Pancreas (tissue), 10 donors: Measurements from ENCODE around the gene SHC4. TPM values are rescaled to one million over a fixed set of nuclear protein-coding genes. Genes with fewer than 3 reads are reported as not detected.
A peak's percentile ranks its signal among the peaks of the same experiment; 100 is the strongest.
"Not testable (repeated sequence)": the region's sequence is repeated elsewhere in the genome, so short reads cannot be mapped to it uniquely, and the experiment has no call there.

Source experiments
- ATAC-seq, 4 donors: fragments of 200-7000 bp; cut with Tn5 transposase; one replicate each; pipeline versions ENCODE4 v1.8.0 to v1.9.1; 2020; ENCODE audit warnings: mild to moderate bottlenecking in 4 of 4, moderate library complexity in 4 of 4
- DNase-seq, 6 donors: peaks; one replicate each; pipeline ENCODE4 v3.0.0-alpha.2; 2020
- FAIRE-seq: peaks from 2 replicates; lab custom pipeline; 2012; peaks lifted over from hg19 to GRCh38; lab: Jason Lieb, UNC
- H3K27ac ChIP-seq, 4 donors: fragments of 200-600 bp; sonication (generic); 1 replicate in 3 of 4; 2 replicates in 1 of 4; pipeline versions ENCODE4 v1.5.0 to v1.8.0; 2020
- H3K27me3 ChIP-seq, 4 donors: fragments of 200-600 bp; one replicate each; pipeline ENCODE4 v1.8.0; 2021
- H3K36me3 ChIP-seq, 3 donors: fragments of 200-600 bp; sonication (generic) in 1 of 3; one replicate each; pipeline versions ENCODE4 v1.5.0 to v1.8.0; 2020 to 2021
- H3K4me1 ChIP-seq, 3 donors: fragments of 200-600 bp; one replicate each; pipeline ENCODE4 v1.8.0; 2021
- H3K4me3 ChIP-seq, 4 donors: fragments of 200-600 bp; sonication (generic) in 2 of 4; one replicate each; pipeline versions ENCODE4 v1.5.0 to v1.8.0; 2020 to 2021
- H3K9me3 ChIP-seq, 4 donors: fragments of 200-600 bp; one replicate each; pipeline ENCODE4 v1.8.0; 2021
- CTCF ChIP-seq, 4 donors: fragments of 200-600 bp; sonication (generic) in 3 of 4; IDR thresholded peaks; one replicate each; pipeline versions ENCODE4 v1.5.0 to v1.8.0; 2021; ENCODE audit warnings: antibody characterized with exemption in 4 of 4
- WGBS, 2 donors: extraction: QIAGEN DNeasy Blood & Tissue Kit; methylation state at CpG; one replicate each; pipeline ENCODE4 v1.1.7; 2013; 5-methylcytosine and 5-hydroxymethylcytosine counted together
- intact Hi-C, 3 donors: fragments of 100-400 bp; cut with DNase I; formaldehyde crosslinking; loops; one replicate each; pipeline versions ENCODE4 v1.11.1 to v1.14.2; 2022
- polyA plus RNA-seq, 2 donors: library from polyadenylated mRNA; stranded (reverse); fragments of 200-250 nt; gene quantifications; one replicate each; pipeline ENCODE4 v1.2.3, GENCODE V29; 2013
- total RNA-seq, 6 donors: library from RNA; stranded (reverse); fragmentation: NEBNext Ultra II Directional in 4 of 6; extraction: Animal tissue kit (Norgen Biotek cat#: 25700) in 4 of 6; gene quantifications; one replicate each; pipeline versions ENCODE4 v1.2.1 to v1.2.4, GENCODE V29; 2021 to 2023
- donor health status: healthy with polysubstance abuse.
- donor health status: DM: no; HTN: no; CAD: no; lungs with moderate emphysema.
- donor health status: DM: no; HTN: no; CAD: no.
- donor health status: control.
- donor health status: control.
- donor health status: Bipolar disorder and iron deficiency.
- donor health status: DM: yes; HTN: yes; CAD: no.
- donor health status: DM: no; HTN: no; CAD: no.
- donor health status: DM: no; HTN: no; CAD: no.
- donor health status: DM: yes; HTN: yes; CAD: no.

SHC4 gene
- total and polyA plus RNA-seq, 8 donors, result 0.03 to 0.24 (median 0.17) TPM; not detected in 1

GRCh38 chr15:48856942-48857341 lies 106.8 kb downstream of the SHC4 start:
- H3K27ac ChIP-seq, result no peak overlapping the region
- DNase-seq (no peak), ATAC-seq (no peak), FAIRE-seq (no peak)
- no peak overlapping the region for H3K4me3 ChIP-seq
- WGBS, 2 donors, result 47 to 57% methylated on average over 2 of the region's 2 CpGs
- H3K27me3 ChIP-seq, result no peaks in the 10 kb centered on the region
- no peaks in the 10 kb centered on the region for H3K9me3 ChIP-seq
- no peaks in the 10 kb centered on the region for H3K36me3 ChIP-seq
- no peaks in the 10 kb centered on the region for H3K4me1 ChIP-seq
- no peak for TF ChIP-seq CTCF (IDR thresholded peaks at IDR 0.05)
- intact Hi-C loops, result no loop called here

- TF ChIP-seq CTCF (IDR thresholded peaks at IDR 0.05), result peak in 2 of 4 donors; percentile 33 to 38
- H3K4me1 ChIP-seq, result no peaks in the 10 kb centered on the region
- no peaks in the 10 kb centered on the region for H3K27me3 ChIP-seq
- peak; percentile 51 for FAIRE-seq
- no peak overlapping the region for H3K4me3 ChIP-seq
- peak; percentile 73 to 96 (median 88) for ATAC-seq
- intact Hi-C loops, result no loop called here
- H3K27ac ChIP-seq, result no peak overlapping the region
- DNase-seq, result peak in 1 of 6 donors; percentile 25
- WGBS, 2 donors, result 9 to 11% methylated on average over 6 of the region's 6 CpGs
- H3K9me3 ChIP-seq, result no peaks in the 10 kb centered on the region
- no peaks in the 10 kb centered on the region for H3K36me3 ChIP-seq
Measured at GRCh38 chr15:48855501-48856440, 107.9 kb downstream of the SHC4 start.

- intact Hi-C loops, FAIRE-seq, H3K27me3 ChIP-seq, ATAC-seq, DNase-seq, H3K4me1 ChIP-seq, H3K27ac ChIP-seq, H3K36me3 ChIP-seq, H3K9me3 ChIP-seq, H3K4me3 ChIP-seq: not testable (repeated sequence)
- WGBS, 2 donors, result 94 to 95% methylated on average over 3 of the region's 3 CpGs
Measured at GRCh38 chr15:48854434-48854833, 109.3 kb downstream of the SHC4 start.

- no peak for TF ChIP-seq CTCF (IDR thresholded peaks at IDR 0.05)
- Histone ChIP-seq H3K36me3 (no peaks in the 10 kb centered on the region), H3K27ac (no peak overlapping the region), H3K27me3 (no peaks in the 10 kb centered on the region), H3K4me3 (no peak overlapping the region), H3K4me1 (no peaks in the 10 kb centered on the region), H3K9me3 (no peaks in the 10 kb centered on the region)
- intact Hi-C loops, result no loop called here
- FAIRE-seq, result no peak
- no peak for DNase-seq
- ATAC-seq, result no peak
Measured at GRCh38 chr15:48851956-48852355, 111.8 kb downstream of the SHC4 start.

GRCh38 chr15:48850648-48851047 lies 113.1 kb downstream of the SHC4 start:
- WGBS, 2 donors, result 78 to 84% methylated on average over 2 of the region's 2 CpGs
- H3K9me3 ChIP-seq, result no peaks in the 10 kb centered on the region
- no peak for TF ChIP-seq CTCF (IDR thresholded peaks at IDR 0.05)
- DNase-seq (no peak), FAIRE-seq (no peak), ATAC-seq (no peak)
- no peaks in the 10 kb centered on the region for H3K4me1 ChIP-seq
- intact Hi-C loops, result no loop called here
- no peaks in the 10 kb centered on the region for H3K36me3 ChIP-seq
- no peak overlapping the region for H3K27ac ChIP-seq
- H3K4me3 ChIP-seq, result no peak overlapping the region
- H3K27me3 ChIP-seq, result no peaks in the 10 kb centered on the region
